Measurements from ENCODE around the gene B4GALT2. TPM values are rescaled to one million over a fixed set of nuclear protein-coding genes. Genes with fewer than 3 reads are reported as not detected.
A peak's percentile ranks its signal among the peaks of the same experiment; 100 is the strongest.

B4GALT2 gene
- total RNA-seq, 2 donors from 2014 or later = 34.8 to 63.9 TPM

- H3K27me3 ChIP-seq (replicated peaks; ENCODE audit: insufficient read depth) = no peaks in the 10 kb centered on the region
- no peak overlapping the region for H3K4me3 ChIP-seq
- H3K27ac ChIP-seq = no peak overlapping the region
- H3K36me3 ChIP-seq = peaks cover 0 to 9% of the 10 kb centered on the region in 2 donors
- peaks cover 30% of the 10 kb centered on the region for H3K4me1 ChIP-seq (replicated peaks)
- intact Hi-C loops (cut with DNase I) = no loop called here
- no peak for DNase-seq (ENCODE audit: low spot score)
- WGBS = 88% methylated on average over 9 of the region's 9 CpGs
- TF ChIP-seq POLR2AphosphoS5 (IDR thresholded peaks at IDR 0.05) (no peak), CTCF (IDR thresholded peaks at IDR 0.05) (no peak), POLR2A (IDR thresholded peaks at IDR 0.05) (no peak)
- H3K9me3 ChIP-seq = no peaks in the 10 kb centered on the region
These were observed 1.4 kb upstream of the B4GALT2 start for GRCh38 chr1:43977376-43978263.

DNA sequence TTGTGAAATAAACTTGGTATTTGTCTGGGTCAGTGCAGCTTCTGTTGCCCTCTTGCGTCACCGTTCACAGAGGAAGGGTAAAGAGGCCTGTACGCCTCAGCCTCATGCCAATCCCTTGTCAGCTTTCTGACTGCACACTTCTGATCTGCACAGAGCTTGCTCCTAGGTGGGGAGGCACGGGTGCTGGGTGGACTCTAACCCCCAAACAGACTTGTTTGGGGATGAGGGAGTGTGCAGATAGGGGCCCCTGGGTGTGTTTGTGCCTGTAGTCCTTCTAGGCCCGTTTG is 803 bp upstream of the B4GALT2 start:
- DNase-seq (ENCODE audit: low spot score) = no peak
- Histone ChIP-seq H3K4me1 (replicated peaks) (peaks cover 30% of the 10 kb centered on the region), H3K9me3 (no peaks in the 10 kb centered on the region), H3K27me3 (replicated peaks; ENCODE audit: insufficient read depth) (no peaks in the 10 kb centered on the region), H3K4me3 (peak overlapping the region in 1 of 2 donors; percentile 39), H3K36me3 (peaks cover 0 to 9% of the 10 kb centered on the region in 2 donors), H3K27ac (no peak overlapping the region)
- WGBS = 77% methylated on average over 5 of the region's 5 CpGs
- intact Hi-C loops (cut with DNase I) = no loop called here
- TF ChIP-seq POLR2AphosphoS5 (IDR thresholded peaks at IDR 0.05) (no peak), CTCF (IDR thresholded peaks at IDR 0.05) (no peak), POLR2A (IDR thresholded peaks at IDR 0.05) (no peak)

DNA sequence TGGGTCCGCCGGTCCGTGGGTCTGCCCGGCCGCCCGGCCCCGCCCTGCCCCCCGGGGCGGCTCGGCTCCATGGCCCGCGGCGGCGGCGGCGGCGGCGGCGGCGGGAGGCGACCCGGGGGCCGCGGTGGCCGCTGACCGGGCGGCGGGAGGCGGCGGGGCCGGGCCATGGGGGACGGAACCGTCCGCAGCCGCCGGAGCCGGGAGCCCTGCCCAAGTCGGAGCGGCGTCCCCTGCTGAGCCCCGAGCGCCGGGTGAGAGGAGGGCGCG is 184 bp downstream of the B4GALT2 start:
- no CpG with 5 or more reads among the region's 45 CpGs for WGBS
- no peak for DNase-seq (ENCODE audit: low spot score)
- Histone ChIP-seq H3K27ac (peak overlapping the region; percentile 50 to 60), H3K27me3 (replicated peaks; ENCODE audit: insufficient read depth) (no peaks in the 10 kb centered on the region), H3K4me1 (replicated peaks) (peaks cover 30% of the 10 kb centered on the region), H3K36me3 (peaks cover 0 to 9% of the 10 kb centered on the region in 2 donors), H3K9me3 (no peaks in the 10 kb centered on the region), H3K4me3 (peak overlapping the region; percentile 65 to 68)
- intact Hi-C loops (cut with DNase I) = no loop called here
- TF ChIP-seq POLR2A (IDR thresholded peaks at IDR 0.05) = no peak
- no peak for TF ChIP-seq POLR2AphosphoS5 (IDR thresholded peaks at IDR 0.05)
- TF ChIP-seq CTCF (IDR thresholded peaks at IDR 0.05) = no peak

- TF ChIP-seq POLR2A (IDR thresholded peaks at IDR 0.05) (no peak), CTCF (IDR thresholded peaks at IDR 0.05) (no peak), POLR2AphosphoS5 (IDR thresholded peaks at IDR 0.05) (no peak)
- Histone ChIP-seq H3K4me3 (peak overlapping the region; percentile 65 to 68), H3K27ac (peak overlapping the region; percentile 50 to 60), H3K36me3 (peaks cover 0 to 9% of the 10 kb centered on the region in 2 donors), H3K4me1 (replicated peaks) (peaks cover 30% of the 10 kb centered on the region), H3K27me3 (replicated peaks; ENCODE audit: insufficient read depth) (no peaks in the 10 kb centered on the region), H3K9me3 (no peaks in the 10 kb centered on the region)
- 1% methylated on average over 23 of the region's 45 CpGs for WGBS
- no peak for DNase-seq (ENCODE audit: low spot score)
- intact Hi-C loops (cut with DNase I) = no loop called here
These were observed 681 bp downstream of the B4GALT2 start for GRCh38 chr1:43979528-43980254.
